ENCODE results near the gene ITPRIPL1.

Gene ITPRIPL1

DNA sequence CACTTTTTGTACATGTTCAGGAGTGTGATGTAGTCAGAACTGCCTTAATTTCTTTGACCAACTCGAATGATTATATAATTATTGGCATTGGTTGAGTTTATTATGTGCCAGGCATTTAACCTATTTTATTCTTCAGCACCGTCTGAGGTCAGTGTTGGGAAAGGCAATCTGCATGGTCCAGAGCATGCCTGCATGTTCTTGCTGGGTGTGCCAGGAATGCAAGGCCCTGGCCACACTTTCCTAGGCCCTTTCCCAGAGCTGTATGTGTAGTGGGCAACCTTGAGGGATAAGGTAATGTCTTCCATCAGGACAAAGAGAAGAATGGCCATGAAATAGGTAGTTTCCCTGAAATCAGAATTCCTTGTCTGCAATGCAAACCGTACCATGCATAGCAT is 10.1 kb upstream of the ITPRIPL1 start:
- peak overlapping the region; percentile 62 for H3K27ac Mint-ChIP-seq (ENCODE audit: low read depth)
- H3K27me3 Mint-ChIP-seq: no peaks in the 10 kb centered on the region
- H3K4me3 Mint-ChIP-seq: peak overlapping the region; percentile 59
- peaks cover 50% of the 10 kb centered on the region for H3K4me1 Mint-ChIP-seq
- no peak for DNase-seq (ENCODE audit: low spot score in 2 of 2)
- no peak for ATAC-seq (replicated peaks; ENCODE audit: extremely low read depth, poor library complexity, severe bottlenecking)
- H3K9me3 Mint-ChIP-seq: no peaks in the 10 kb centered on the region
- peaks cover 2% of the 10 kb centered on the region for H3K36me3 Mint-ChIP-seq (ENCODE audit: insufficient read depth)

DNA sequence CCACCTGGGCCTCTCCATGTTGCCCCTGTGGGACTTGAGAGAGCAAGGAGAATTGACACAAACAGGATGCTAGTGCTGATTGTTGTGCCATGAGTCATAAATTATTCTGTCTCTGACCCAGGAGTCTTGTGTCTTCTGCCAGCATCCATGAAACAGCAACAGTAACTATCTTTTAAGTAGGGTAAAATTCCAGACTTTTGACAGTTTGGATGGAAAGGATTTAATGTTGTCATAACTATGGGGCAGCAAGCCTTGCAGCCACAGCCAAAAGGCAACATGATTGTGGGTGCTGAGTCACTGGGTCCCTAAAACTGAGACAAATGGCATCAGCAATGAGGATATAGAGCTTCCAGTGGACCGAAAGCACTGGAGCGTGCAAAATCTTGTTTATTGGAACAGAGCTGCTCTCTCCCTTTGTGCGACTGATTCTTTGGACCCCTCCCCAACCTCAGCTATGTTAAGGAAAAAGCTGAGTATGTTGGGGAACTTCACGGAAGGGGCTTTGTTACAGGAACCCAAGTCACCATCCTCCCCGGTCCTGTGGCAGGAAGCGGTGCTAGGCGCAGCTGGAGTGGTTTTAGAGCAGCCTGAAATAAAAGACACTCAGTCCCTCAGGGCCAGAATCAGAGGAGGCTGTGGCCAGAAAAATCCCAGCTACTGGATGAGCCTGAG is 9.6 kb upstream of the ITPRIPL1 start:
- H3K27me3 Mint-ChIP-seq: no peaks in the 10 kb centered on the region
- no peaks in the 10 kb centered on the region for H3K9me3 Mint-ChIP-seq
- DNase-seq (ENCODE audit: low spot score in 2 of 2) (no peak), ATAC-seq (replicated peaks; ENCODE audit: extremely low read depth, poor library complexity, severe bottlenecking) (peak; percentile 69)
- H3K36me3 Mint-ChIP-seq (ENCODE audit: insufficient read depth): peaks cover 2% of the 10 kb centered on the region
- peak overlapping the region; percentile 62 for H3K27ac Mint-ChIP-seq (ENCODE audit: low read depth)
- H3K4me3 Mint-ChIP-seq: peak overlapping the region; percentile 59
- peaks cover 52% of the 10 kb centered on the region for H3K4me1 Mint-ChIP-seq

DNA sequence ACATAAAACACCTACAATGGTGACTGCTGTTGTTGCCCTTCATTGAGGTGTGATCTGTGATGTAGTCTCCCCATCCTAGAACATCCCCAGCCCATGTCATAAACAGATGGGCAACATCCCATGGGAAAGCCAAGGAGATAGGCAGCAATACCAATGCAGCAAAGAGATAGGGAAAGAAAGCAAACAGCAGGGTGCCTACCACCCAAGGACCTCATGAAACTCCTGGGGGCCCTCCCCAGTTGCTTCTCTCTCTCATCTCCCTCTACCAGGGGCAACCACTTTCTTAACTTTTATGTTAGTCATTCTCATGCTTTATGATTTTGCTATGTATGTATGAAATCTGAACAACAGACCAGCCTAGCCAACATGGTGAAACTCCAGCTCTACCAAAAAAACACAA is 8.1 kb upstream of the ITPRIPL1 start:
- Mint-ChIP-seq H3K36me3 (ENCODE audit: insufficient read depth) (peaks cover 6% of the 10 kb centered on the region), H3K4me3 (peak overlapping the region; percentile 50), H3K4me1 (peaks cover 53% of the 10 kb centered on the region), H3K27me3 (no peaks in the 10 kb centered on the region), H3K9me3 (no peaks in the 10 kb centered on the region), H3K27ac (ENCODE audit: low read depth) (no peak overlapping the region)
- DNase-seq (ENCODE audit: low spot score in 2 of 2) (no peak), ATAC-seq (replicated peaks; ENCODE audit: extremely low read depth, poor library complexity, severe bottlenecking) (no peak)

DNA sequence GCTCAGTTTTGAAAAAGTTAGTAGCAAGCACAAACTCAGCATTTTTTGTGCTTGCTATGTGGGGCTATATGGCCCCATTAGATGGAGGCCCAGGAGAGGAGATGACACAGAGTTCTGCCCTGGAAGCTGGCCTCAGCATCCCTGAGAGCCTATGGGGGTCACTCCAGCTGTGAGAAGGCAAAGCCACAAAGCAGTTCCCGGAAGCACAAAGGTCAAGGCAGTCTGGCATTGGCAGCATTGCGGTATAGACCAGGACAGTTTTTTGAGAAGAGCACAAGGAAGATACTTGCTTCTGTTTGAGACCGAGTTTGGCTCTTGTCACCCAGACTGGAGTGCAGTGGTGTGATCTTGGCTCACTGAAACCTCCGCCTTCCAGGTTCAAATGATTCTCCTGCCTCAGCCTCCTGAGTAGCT is 7.5 kb upstream of the ITPRIPL1 start:
- peaks cover 47% of the 10 kb centered on the region for H3K4me1 Mint-ChIP-seq
- ATAC-seq (replicated peaks; ENCODE audit: extremely low read depth, poor library complexity, severe bottlenecking) (no peak), DNase-seq (ENCODE audit: low spot score in 2 of 2) (no peak)
- no peaks in the 10 kb centered on the region for H3K9me3 Mint-ChIP-seq
- no peak overlapping the region for H3K27ac Mint-ChIP-seq (ENCODE audit: low read depth)
- H3K4me3 Mint-ChIP-seq: peak overlapping the region; percentile 50
- H3K36me3 Mint-ChIP-seq (ENCODE audit: insufficient read depth): peaks cover 7% of the 10 kb centered on the region
- H3K27me3 Mint-ChIP-seq: no peaks in the 10 kb centered on the region

DNA sequence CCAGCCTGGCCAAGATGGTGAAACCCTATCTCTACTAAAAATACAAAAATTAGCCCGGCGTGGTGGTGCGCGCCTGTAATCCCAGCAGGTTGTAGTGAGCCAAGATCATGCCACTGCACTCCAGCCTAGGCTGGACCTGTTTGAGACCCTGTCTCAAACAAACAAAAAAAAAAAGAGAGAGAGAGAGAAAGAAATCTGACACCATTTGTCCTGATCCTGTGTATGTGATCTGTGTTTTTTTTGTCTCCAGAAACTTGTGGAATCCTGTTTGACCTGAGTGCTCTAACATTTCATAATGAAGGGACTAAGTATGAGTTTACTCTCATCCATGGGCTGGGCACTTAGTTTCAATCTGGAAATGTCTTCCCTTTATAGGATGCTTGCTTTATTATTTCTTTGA is 6.4 kb upstream of the ITPRIPL1 start:
- no peaks in the 10 kb centered on the region for H3K9me3 Mint-ChIP-seq
- no peaks in the 10 kb centered on the region for H3K27me3 Mint-ChIP-seq
- peak overlapping the region; percentile 51 for H3K27ac Mint-ChIP-seq (ENCODE audit: low read depth)
- ATAC-seq (replicated peaks; ENCODE audit: extremely low read depth, poor library complexity, severe bottlenecking) (no peak), DNase-seq (ENCODE audit: low spot score in 2 of 2) (no peak)
- H3K36me3 Mint-ChIP-seq (ENCODE audit: insufficient read depth): peaks cover 7% of the 10 kb centered on the region
- H3K4me3 Mint-ChIP-seq: peak overlapping the region; percentile 11
- H3K4me1 Mint-ChIP-seq: peaks cover 53% of the 10 kb centered on the region

DNA sequence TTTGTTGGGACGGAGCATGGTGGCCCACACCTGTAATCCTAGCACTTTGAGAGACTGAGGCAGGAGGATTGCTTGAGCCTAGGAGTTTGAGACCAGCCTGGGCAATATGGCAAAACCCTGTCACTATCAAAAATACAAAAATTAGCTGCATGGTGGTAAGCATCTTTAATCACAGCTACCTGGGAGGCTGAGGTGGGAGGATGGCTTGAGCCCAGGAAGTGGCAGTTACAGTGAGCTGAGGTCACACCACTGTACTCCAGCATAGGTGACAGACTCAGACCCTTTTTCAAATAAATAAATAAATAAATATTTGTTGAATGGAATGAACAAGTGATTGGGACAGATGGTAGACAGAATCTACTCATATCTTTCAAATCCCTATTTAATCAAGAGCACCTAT is 5.7 kb upstream of the ITPRIPL1 start:
- H3K4me1 Mint-ChIP-seq: peaks cover 53% of the 10 kb centered on the region
- H3K4me3 Mint-ChIP-seq: peak overlapping the region; percentile 77
- peaks cover 8% of the 10 kb centered on the region for H3K36me3 Mint-ChIP-seq (ENCODE audit: insufficient read depth)
- DNase-seq (ENCODE audit: low spot score in 2 of 2) (no peak), ATAC-seq (replicated peaks; ENCODE audit: extremely low read depth, poor library complexity, severe bottlenecking) (no peak)
- peak overlapping the region; percentile 51 for H3K27ac Mint-ChIP-seq (ENCODE audit: low read depth)
- H3K9me3 Mint-ChIP-seq: no peaks in the 10 kb centered on the region
- H3K27me3 Mint-ChIP-seq: no peaks in the 10 kb centered on the region

DNA sequence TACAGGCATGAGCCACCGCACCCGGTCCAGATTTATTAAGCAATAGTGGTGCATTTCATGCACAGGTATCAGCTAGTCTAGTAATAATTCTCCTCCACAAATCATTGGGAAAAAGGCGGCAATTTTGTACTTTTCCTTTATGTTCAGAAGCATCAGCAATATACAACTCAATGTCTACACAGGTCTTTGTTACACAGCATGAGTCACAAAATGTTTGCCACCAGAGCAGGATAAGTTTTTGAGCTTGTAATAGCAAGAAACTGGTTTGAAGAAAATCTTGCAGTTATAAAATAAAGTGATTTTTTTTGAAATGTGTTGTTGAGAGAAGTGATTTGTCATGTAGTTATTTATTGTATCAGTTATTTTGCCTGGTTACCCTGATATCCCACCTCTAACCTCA is 4.8 kb upstream of the ITPRIPL1 start:
- peak overlapping the region; percentile 3 for H3K27ac Mint-ChIP-seq (ENCODE audit: low read depth)
- DNase-seq (ENCODE audit: low spot score in 2 of 2): no peak
- no peak for ATAC-seq (replicated peaks; ENCODE audit: extremely low read depth, poor library complexity, severe bottlenecking)
- no peaks in the 10 kb centered on the region for H3K9me3 Mint-ChIP-seq
- no peaks in the 10 kb centered on the region for H3K27me3 Mint-ChIP-seq
- peaks cover 56% of the 10 kb centered on the region for H3K4me1 Mint-ChIP-seq
- peak overlapping the region; percentile 77 for H3K4me3 Mint-ChIP-seq
- peaks cover 10% of the 10 kb centered on the region for H3K36me3 Mint-ChIP-seq (ENCODE audit: insufficient read depth)

DNA sequence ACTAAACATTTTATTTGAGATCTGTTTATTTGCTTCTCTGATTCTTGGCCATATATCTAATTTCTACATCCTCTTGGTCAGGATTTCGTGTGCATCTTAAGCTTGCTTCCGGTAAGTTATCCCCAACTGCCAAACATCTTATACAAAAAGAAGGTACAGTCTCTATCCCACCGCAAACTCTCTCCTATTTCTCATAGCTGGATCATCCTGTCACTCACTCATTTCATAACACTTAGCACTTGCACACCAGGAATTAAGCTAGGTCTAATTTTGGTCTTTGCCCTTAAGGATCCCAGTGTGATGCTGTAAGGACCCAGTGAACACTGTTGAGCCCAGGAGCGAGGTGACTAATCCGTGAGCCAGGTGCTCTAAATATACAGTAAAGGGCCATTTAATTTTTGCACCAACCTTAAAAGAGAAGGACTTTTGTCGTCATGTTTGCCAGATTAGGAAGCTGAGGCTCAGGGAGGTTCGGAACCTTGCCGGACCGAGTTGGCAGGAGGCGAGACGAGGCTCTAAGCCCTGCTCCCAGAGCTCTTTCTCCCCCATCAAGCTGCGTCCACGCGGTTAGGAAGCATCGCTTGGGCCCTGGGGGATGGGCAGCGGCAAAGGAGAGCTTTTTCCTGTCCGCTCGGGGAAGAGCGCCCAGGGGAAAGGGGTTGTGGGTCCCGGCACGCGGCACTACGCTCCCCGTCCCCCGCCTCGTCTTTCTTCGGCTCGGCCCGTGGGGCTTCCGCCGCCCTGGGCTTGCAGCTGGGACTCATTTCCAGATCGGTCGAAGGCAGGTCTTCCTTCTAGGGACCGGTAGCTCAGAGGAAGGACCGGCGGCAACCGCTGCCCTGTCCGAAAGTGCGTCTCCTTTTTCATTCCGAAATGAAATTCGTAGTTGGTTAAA is 4.1 kb upstream of the ITPRIPL1 start:
- H3K27ac Mint-ChIP-seq (ENCODE audit: low read depth): peak overlapping the region; percentile 3
- no peaks in the 10 kb centered on the region for H3K27me3 Mint-ChIP-seq
- no peak for DNase-seq (ENCODE audit: low spot score in 2 of 2)
- peaks cover 56% of the 10 kb centered on the region for H3K4me1 Mint-ChIP-seq
- peaks cover 15% of the 10 kb centered on the region for H3K36me3 Mint-ChIP-seq (ENCODE audit: insufficient read depth)
- peak overlapping the region; percentile 77 for H3K4me3 Mint-ChIP-seq
- peak; percentile 10 for ATAC-seq (replicated peaks; ENCODE audit: extremely low read depth, poor library complexity, severe bottlenecking)
- no peaks in the 10 kb centered on the region for H3K9me3 Mint-ChIP-seq

DNA sequence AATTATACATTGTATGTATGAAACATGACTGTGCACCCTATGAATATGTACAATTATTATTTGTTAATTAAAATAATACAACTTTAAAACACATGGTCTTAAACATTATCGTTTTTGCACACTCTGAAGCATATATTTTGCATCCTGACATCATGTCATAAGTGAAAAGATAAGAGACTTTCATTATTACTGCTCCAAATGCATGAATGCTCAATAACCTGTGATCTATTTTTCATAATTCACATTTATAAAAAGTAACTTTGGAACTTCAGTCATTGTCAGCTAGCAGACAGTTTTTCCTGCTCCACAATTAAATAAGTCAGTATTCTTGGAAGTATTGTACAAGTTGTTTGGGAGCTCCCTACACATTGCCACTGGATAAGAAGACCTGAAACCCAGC is 1.3 kb upstream of the ITPRIPL1 start:
- Mint-ChIP-seq H3K36me3 (ENCODE audit: insufficient read depth) (peaks cover 28% of the 10 kb centered on the region), H3K27ac (ENCODE audit: low read depth) (peak overlapping the region; percentile 91), H3K4me3 (no peak overlapping the region)

DNA sequence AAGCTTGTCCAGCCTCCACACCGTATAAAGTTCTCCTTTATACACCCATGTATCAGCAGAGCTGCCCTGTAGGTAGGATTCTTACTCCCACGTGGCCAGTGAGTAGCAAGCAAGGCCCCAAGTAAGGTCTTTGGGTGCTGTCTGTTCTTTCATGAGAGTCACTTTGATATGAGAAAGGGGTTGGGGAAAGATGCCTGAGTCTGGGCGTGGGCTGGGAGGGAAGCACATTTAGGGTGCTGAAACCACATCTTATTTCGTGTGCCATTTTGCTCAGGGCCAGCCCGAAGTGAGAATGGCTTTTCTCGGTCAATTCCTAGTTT is 436 bp upstream of the ITPRIPL1 start:
- DNase-seq (ENCODE audit: low spot score in 2 of 2): no peak
- peaks cover 28% of the 10 kb centered on the region for H3K36me3 Mint-ChIP-seq (ENCODE audit: insufficient read depth)
- H3K4me1 Mint-ChIP-seq: peaks cover 52% of the 10 kb centered on the region
- no peak for ATAC-seq (replicated peaks; ENCODE audit: extremely low read depth, poor library complexity, severe bottlenecking)
- no peaks in the 10 kb centered on the region for H3K9me3 Mint-ChIP-seq
- peak overlapping the region; percentile 91 for H3K27ac Mint-ChIP-seq (ENCODE audit: low read depth)
- H3K4me3 Mint-ChIP-seq: peak overlapping the region; percentile 94
- H3K27me3 Mint-ChIP-seq: no peaks in the 10 kb centered on the region

More for the DNA sequence above, 1.3 kb upstream of the ITPRIPL1 start:
- Mint-ChIP-seq H3K27me3 (no peaks in the 10 kb centered on the region), H3K9me3 (no peaks in the 10 kb centered on the region), H3K4me1 (peaks cover 58% of the 10 kb centered on the region)
- ATAC-seq (replicated peaks; ENCODE audit: extremely low read depth, poor library complexity, severe bottlenecking) (no peak), DNase-seq (ENCODE audit: low spot score in 2 of 2) (no peak)

DNA sequence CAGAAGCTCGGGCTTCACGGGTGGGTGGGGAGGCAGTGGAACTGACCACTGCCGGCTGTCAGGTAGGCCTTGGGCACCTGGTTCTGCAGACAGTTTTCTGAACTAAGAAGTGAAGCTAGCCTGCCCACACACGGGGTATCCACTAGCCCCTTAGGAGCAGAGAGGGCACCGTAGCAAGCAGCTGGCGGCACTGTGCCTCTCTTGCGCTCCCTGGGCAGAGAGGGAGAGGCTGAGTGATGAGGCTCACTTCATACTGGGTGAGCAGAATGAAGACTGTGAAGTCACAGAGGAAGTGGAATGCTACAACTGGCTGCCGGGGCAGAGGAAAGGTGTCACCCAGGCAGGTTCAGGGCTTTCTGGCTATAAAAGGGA is 753 bp downstream of the ITPRIPL1 start:
- H3K4me1 Mint-ChIP-seq: peaks cover 44% of the 10 kb centered on the region
- no peaks in the 10 kb centered on the region for H3K27me3 Mint-ChIP-seq
- peaks cover 27% of the 10 kb centered on the region for H3K36me3 Mint-ChIP-seq (ENCODE audit: insufficient read depth)
- no peaks in the 10 kb centered on the region for H3K9me3 Mint-ChIP-seq
- H3K4me3 Mint-ChIP-seq: peak overlapping the region; percentile 94
- ATAC-seq (replicated peaks; ENCODE audit: extremely low read depth, poor library complexity, severe bottlenecking) (peak; percentile 85), DNase-seq (ENCODE audit: low spot score in 2 of 2) (peak; percentile 48 to 58)
- H3K27ac Mint-ChIP-seq (ENCODE audit: low read depth): peak overlapping the region; percentile 91

DNA sequence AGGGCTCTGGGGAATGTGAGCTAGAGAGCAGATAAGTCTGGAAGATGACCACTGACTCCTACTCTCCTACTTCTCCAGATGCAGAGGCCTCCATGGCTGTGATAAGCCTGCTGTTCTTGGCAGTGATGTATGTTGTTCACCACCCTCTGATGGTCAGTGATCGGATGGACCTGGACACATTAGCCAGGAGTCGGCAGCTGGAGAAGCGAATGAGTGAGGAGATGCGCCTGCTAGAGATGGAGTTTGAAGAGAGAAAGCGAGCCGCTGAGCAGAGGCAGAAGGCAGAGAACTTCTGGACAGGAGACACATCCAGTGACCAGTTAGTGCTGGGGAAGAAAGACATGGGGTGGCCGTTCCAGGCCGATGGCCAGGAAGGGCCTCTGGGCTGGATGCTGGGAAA is 1.4 kb downstream of the ITPRIPL1 start:
- peak overlapping the region; percentile 94 for H3K4me3 Mint-ChIP-seq
- peak overlapping the region; percentile 91 for H3K27ac Mint-ChIP-seq (ENCODE audit: low read depth)
- H3K36me3 Mint-ChIP-seq (ENCODE audit: insufficient read depth): peaks cover 27% of the 10 kb centered on the region
- no peaks in the 10 kb centered on the region for H3K9me3 Mint-ChIP-seq
- DNase-seq (ENCODE audit: low spot score in 2 of 2): no peak
- H3K4me1 Mint-ChIP-seq: peaks cover 41% of the 10 kb centered on the region
- no peaks in the 10 kb centered on the region for H3K27me3 Mint-ChIP-seq
- ATAC-seq (replicated peaks; ENCODE audit: extremely low read depth, poor library complexity, severe bottlenecking): no peak

All from central memory CD8-positive, alpha-beta T cell (primary cell).